ENCODE data around the gene E4F1. TPM values are rescaled to one million over a fixed set of nuclear protein-coding genes. Genes with fewer than 3 reads are reported as not detected.

E4F1 gene
- total and polyA plus RNA-seq, 9 of the 15 experiments (the other 6 are each of a cell fraction or from before 2014, with no cell fraction given), result 0.48 to 94.9 (median 20.4) TPM

GRCh38 chr16:2232094-2232990, 9.0 kb downstream of the E4F1 start:
- 92% methylated on average over 33 of the region's 41 CpGs for WGBS (ENCODE audit: insufficient coverage, low coverage, missing lambda C conversion rate)
- no TSS peak for BruUV-seq (replicated peaks)
- intact Hi-C loops (cut with micrococcal nuclease) (no loop called here), in situ Hi-C loops (cut with MboI) (no loop called here)
- Histone ChIP-seq H3K4me3 (no peak overlapping the region), H3K79me2 (ENCODE audit: control insufficient read depth, insufficient read depth, low read length) (peaks cover 14% of the 10 kb centered on the region), H3K27me3 (ENCODE audit: control insufficient read depth in 2 of 2, insufficient read depth in 2 of 2, low read length in 2 of 2) (no peaks in the 10 kb centered on the region), H3K27ac (ENCODE audit: extremely low read depth, low read depth, low read length) (no peak overlapping the region), H3K36me3 (ENCODE audit: control insufficient read depth, insufficient read depth, low read length) (peaks cover 84% of the 10 kb centered on the region; the same call in 2 of the 3 replicates), H3K9me3 (replicated peaks; ENCODE audit: control insufficient read depth, insufficient read depth, low read depth, low read length) (no peaks in the 10 kb centered on the region), H3K4me2 (ENCODE audit: insufficient read depth, low read length) (no peak overlapping the region), H2AFZ (ENCODE audit: low read depth, low read length) (no peak overlapping the region), H3K9me1 (ENCODE audit: control insufficient read depth, insufficient read depth, low read length) (no peaks in the 10 kb centered on the region), H3K4me1 (replicated peaks in 1 of 2; ENCODE audit: control insufficient read depth in 2 of 2, insufficient read depth in 2 of 2, low read length in 2 of 2) (peaks cover 0 to 60% of the 10 kb centered on the region in 2 experiments; a peak in 2 of 5 replicates), H3K9ac (ENCODE audit: insufficient read depth in 1 of 2, low read depth in 2 of 2, low read length in 2 of 2) (peak overlapping the region in 1 of 2 experiments; percentile 35; a peak in 1 of 4 replicates), H4K20me1 (replicated peaks; ENCODE audit: control insufficient read depth, insufficient read depth, low read length) (no peaks in the 10 kb centered on the region)
- POLR2A ChIA-PET, result interaction anchor here (0.5 to 3.7 kb wide), 8 partner anchors 9 to 405 kb away, joined by 3 to 29 read pairs (median 3); partner anchors contain the start of genes E4F1, FAHD1 and PGP
- CTCF ChIA-PET (ENCODE audit: low intra/inter-chr PET ratio), result no interaction called here
- TF ChIP-seq RBFOX2 (IDR thresholded peaks at IDR 0.05; ENCODE audit: low read depth, low read length) (peak; percentile 31; the same call in 1 of the 2 replicates), TFAM (CRISPR knock-in tag; conservative IDR thresholded peaks at IDR 0.05) (no peak), ARID3A (IDR thresholded peaks at IDR 0.05; ENCODE audit: borderline replicate concordance, low read depth, low read length) (no peak), POLR2B (IDR thresholded peaks at IDR 0.05; ENCODE audit: low read depth, partially characterized antibody) (peak; percentile 25), RBM22 (IDR thresholded peaks at IDR 0.05; ENCODE audit: low read depth, low read length, poor library complexity, severe bottlenecking) (peak; percentile 74), POLR2A (conservative IDR thresholded peaks at IDR 0.05) (0 out of 2 replicates have a peak, but pooled peaks have one; percentile 24), ZNF586 (CRISPR knock-in tag; conservative IDR thresholded peaks at IDR 0.05) (no peak), IFI16 (CRISPR knock-in tag; IDR thresholded peaks at IDR 0.05) (no peak), HSF4 (CRISPR knock-in tag; IDR thresholded peaks at IDR 0.05; ENCODE audit: borderline replicate concordance) (no peak), OTX1 (CRISPR knock-in tag; IDR thresholded peaks at IDR 0.05) (no peak), POLR2G (IDR thresholded peaks at IDR 0.05; ENCODE audit: low read depth, low read length) (peak; percentile 53), ARID2 (IDR thresholded peaks at IDR 0.05) (no peak), CAMTA2 (CRISPR knock-in tag; conservative IDR thresholded peaks at IDR 0.05) (no peak)
- no peak for FAIRE-seq
- no peak for ATAC-seq
- no peak for DNase-seq (ENCODE audit: extremely low read depth in 1 of 4, low spot score in 3 of 4)

All from K562 (cell line).